GM10266 (cell line): ENCODE results near the gene CRYZL1.

Experiments
- DNase-seq: peaks from one replicate; pipeline ENCODE4 v3.0.0; 2012; ENCODE audit errors: extremely low spot score
- CTCF ChIP-seq: IDR thresholded peaks from 2 replicates; pipeline ENCODE4 v1.5.1; 2012; ENCODE audit warnings: mild to moderate bottlenecking, low read depth; ENCODE audit not compliant: control insufficient read depth, insufficient read depth; ENCODE audit errors: missing control alignments

CRYZL1 gene

DNA sequence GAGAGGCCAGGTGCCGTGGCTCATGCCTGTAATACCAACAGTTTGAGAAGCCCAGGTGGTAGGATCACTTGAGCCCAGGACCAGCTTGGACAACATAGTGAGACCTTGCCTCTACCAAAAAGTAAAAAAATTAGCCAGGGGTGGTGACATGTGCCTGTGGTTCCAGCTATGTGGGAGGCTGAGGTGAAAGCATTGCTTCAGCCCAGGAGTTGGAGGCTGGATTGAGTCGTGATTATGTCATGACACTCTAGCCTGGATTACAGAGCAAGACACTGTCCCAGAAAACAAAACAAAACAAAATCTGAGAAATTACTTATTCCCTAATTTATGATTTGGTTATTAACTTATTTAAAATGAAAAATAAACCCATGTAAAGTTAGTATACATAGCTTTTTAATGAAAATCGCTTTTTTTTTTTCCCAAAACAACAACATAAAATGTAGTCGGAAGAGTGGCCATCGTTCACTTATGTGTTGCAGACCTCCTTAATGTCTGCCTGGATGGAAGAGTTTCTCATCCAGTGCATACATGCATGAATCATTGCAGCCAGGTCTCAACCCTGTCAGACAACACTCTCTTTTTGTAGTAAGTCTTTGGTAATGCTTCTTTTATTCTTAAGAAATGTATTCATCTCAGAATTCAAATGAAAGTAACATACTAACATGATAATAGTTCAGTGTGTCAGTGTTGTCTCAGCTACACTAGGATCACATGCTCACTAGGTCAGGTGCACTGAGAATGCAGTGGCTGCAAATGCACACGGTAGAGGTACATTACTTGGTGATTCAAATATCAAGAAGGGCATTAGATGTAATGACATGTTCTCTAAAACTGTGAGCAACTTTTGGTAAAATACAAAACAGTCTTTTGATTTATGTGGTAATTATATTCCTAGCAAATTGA, 28.8 kb upstream of the CRYZL1 start:
- no peak for TF ChIP-seq CTCF
- no peak for DNase-seq

- TF ChIP-seq CTCF, result no peak
Observed at GRCh38 chr21:33668620-33669019, 27.1 kb upstream of the CRYZL1 start.

GRCh38 chr21:33668180-33668579, 26.6 kb upstream of the CRYZL1 start:
- DNase-seq, result no peak
- no peak for TF ChIP-seq CTCF

More at GRCh38 chr21:33668620-33669019, 27.1 kb upstream of the CRYZL1 start:
- DNase-seq, result no peak

- DNase-seq, result no peak
- TF ChIP-seq CTCF, result no peak
Observed at GRCh38 chr21:33667636-33668035, 26.1 kb upstream of the CRYZL1 start.

- no peak for TF ChIP-seq CTCF
- no peak for DNase-seq
Observed at GRCh38 chr21:33666153-33666552, 24.6 kb upstream of the CRYZL1 start.

DNA sequence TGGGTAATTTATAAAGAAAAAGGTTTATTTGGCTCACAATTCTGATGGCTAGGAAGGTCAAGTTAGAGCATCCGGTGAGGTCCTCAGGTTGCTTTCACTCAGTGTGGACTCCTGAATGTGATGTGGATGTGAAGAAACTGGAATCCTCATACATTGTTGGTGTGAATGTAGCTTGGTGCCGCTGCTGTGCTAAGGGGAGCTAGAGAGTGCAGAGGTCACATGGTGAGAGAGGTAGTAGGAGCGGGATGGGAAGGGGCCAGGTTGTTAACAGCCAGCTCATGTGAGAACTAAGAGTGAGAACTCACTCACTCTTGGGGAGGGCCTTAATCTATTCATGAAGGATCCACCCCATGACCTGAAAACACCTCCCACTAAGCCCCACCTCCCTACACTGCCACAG, 22.6 kb upstream of the CRYZL1 start:
- no peak for DNase-seq
- TF ChIP-seq CTCF, result no peak

DNA sequence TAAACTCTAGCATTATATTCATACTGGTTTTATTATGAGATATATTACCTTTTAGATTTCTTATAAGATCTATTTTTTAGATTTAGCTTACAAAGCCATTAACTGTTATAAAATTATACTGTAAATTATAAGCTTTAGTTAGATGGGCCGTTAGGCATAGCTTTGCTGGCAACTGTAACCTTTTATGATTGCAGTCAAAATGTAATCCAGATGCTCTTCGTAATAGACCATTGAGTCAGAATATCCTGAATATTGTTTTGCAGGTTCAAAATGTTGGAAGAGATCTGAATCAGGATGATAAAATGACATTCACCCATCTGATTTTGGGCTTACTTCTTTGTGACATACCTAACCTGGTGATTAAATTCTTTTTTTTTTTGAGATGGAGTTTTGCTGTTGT, 21.7 kb upstream of the CRYZL1 start:
- no peak for TF ChIP-seq CTCF
- DNase-seq, result no peak
